Activated CD8-positive, alpha-beta T cell treated with anti-CD3 and anti-CD28 coated beads for 36 hours (primary cell): ENCODE data around the gene TRPC4AP. TPM values are rescaled to one million over a fixed set of nuclear protein-coding genes. Genes with fewer than 3 reads are reported as not detected.

Experiments used
- ATAC-seq: fragments of 200-7000 bp; cut with Tn5 transposase; one replicate; pipeline ENCODE4 v1.10.0; 2021; ENCODE audit warnings: mild to moderate bottlenecking, moderate library complexity
- CTCF ChIA-PET: fragments of 350-600 bp; sonication (Branson Sonifier 250); formaldehyde crosslinking; loops from one replicate; lab custom pipeline; 2021; ENCODE audit warnings: antibody characterized with exemption; lab: Charles Lee
- POLR2A ChIA-PET: fragments of 350-600 bp; sonication (Branson Sonifier 250); formaldehyde crosslinking; loops from one replicate; lab custom pipeline; 2021; ENCODE audit warnings: antibody characterized with exemption; lab: Charles Lee
- DNase-seq: peaks from one replicate; pipeline ENCODE4 v3.0.0-alpha.2; 2020
- H3K27ac Mint-ChIP-seq: one replicate; pipeline ENCODE4 v1.8.0; 2021; ENCODE audit warnings: mild to moderate bottlenecking, mixed read lengths
- H3K27me3 Mint-ChIP-seq: one replicate; pipeline ENCODE4 v1.8.0; 2021; ENCODE audit warnings: mixed read lengths
- H3K36me3 Mint-ChIP-seq: one replicate; pipeline ENCODE4 v1.8.0; 2021; ENCODE audit warnings: low read depth, mixed read lengths
- H3K4me1 Mint-ChIP-seq: one replicate; pipeline ENCODE4 v1.8.0; 2021; ENCODE audit warnings: low read depth, mixed read lengths
- H3K4me3 Mint-ChIP-seq: one replicate; pipeline ENCODE4 v1.8.0; 2021; ENCODE audit warnings: mild to moderate bottlenecking, moderate library complexity, mixed read lengths
- H3K9me3 Mint-ChIP-seq: one replicate; pipeline ENCODE4 v1.8.0; 2021; ENCODE audit warnings: mixed read lengths
- intact Hi-C: fragments of 100-400 bp; cut with micrococcal nuclease; formaldehyde crosslinking; loops from one replicate; pipeline ENCODE4 v1.10.0; 2022
- total RNA-seq, 2 experiments: library from RNA; stranded (reverse); gene quantifications; one replicate each; pipeline ENCODE4 v1.2.3, GENCODE V29; 2021
- TF ChIP-seq, protein P1 (sequence below): fragments of 200-600 bp; IDR thresholded peaks from one replicate; pipeline ENCODE4 v1.8.0; 2022; ENCODE audit warnings: antibody characterized with exemption, mild to moderate bottlenecking

TRPC4AP gene
- total RNA-seq, 2 experiments from 2014 or later: 34.2 to 38.2 TPM

GRCh38 chr20:35007413-35007812 is 85.2 kb downstream of the TRPC4AP start:
- H3K27me3 Mint-ChIP-seq: no peaks in the 10 kb centered on the region
- ATAC-seq: no peak
- no peaks in the 10 kb centered on the region for H3K4me1 Mint-ChIP-seq
- H3K27ac Mint-ChIP-seq: no peak overlapping the region
- H3K9me3 Mint-ChIP-seq: no peaks in the 10 kb centered on the region
- POLR2A ChIA-PET: no interaction called here
- DNase-seq: no peak
- no peak overlapping the region for H3K4me3 Mint-ChIP-seq
- TF ChIP-seq, protein P1, sequence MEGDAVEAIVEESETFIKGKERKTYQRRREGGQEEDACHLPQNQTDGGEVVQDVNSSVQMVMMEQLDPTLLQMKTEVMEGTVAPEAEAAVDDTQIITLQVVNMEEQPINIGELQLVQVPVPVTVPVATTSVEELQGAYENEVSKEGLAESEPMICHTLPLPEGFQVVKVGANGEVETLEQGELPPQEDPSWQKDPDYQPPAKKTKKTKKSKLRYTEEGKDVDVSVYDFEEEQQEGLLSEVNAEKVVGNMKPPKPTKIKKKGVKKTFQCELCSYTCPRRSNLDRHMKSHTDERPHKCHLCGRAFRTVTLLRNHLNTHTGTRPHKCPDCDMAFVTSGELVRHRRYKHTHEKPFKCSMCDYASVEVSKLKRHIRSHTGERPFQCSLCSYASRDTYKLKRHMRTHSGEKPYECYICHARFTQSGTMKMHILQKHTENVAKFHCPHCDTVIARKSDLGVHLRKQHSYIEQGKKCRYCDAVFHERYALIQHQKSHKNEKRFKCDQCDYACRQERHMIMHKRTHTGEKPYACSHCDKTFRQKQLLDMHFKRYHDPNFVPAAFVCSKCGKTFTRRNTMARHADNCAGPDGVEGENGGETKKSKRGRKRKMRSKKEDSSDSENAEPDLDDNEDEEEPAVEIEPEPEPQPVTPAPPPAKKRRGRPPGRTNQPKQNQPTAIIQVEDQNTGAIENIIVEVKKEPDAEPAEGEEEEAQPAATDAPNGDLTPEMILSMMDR: no peak
- H3K36me3 Mint-ChIP-seq: peaks cover 20% of the 10 kb centered on the region
- intact Hi-C loops: no loop called here
- CTCF ChIA-PET: no interaction called here

- CTCF ChIA-PET: no interaction called here
- peaks cover 19% of the 10 kb centered on the region for H3K36me3 Mint-ChIP-seq
- POLR2A ChIA-PET: interaction anchor here (0.7 to 1.3 kb wide), 2 partner anchors 8 to 75 kb away, joined by 3 read pairs; no protein-coding TSS in a partner anchor
- DNase-seq: no peak
- H3K27me3 Mint-ChIP-seq: no peaks in the 10 kb centered on the region
- no peaks in the 10 kb centered on the region for H3K9me3 Mint-ChIP-seq
- intact Hi-C loops: no loop called here
- no peaks in the 10 kb centered on the region for H3K4me1 Mint-ChIP-seq
- H3K27ac Mint-ChIP-seq: peak overlapping the region; percentile 20
- no peak overlapping the region for H3K4me3 Mint-ChIP-seq
- ATAC-seq: no peak
- TF ChIP-seq, protein P1: no peak
These were observed 86.1 kb downstream of the TRPC4AP start for GRCh38 chr20:35006531-35006971.

DNA sequence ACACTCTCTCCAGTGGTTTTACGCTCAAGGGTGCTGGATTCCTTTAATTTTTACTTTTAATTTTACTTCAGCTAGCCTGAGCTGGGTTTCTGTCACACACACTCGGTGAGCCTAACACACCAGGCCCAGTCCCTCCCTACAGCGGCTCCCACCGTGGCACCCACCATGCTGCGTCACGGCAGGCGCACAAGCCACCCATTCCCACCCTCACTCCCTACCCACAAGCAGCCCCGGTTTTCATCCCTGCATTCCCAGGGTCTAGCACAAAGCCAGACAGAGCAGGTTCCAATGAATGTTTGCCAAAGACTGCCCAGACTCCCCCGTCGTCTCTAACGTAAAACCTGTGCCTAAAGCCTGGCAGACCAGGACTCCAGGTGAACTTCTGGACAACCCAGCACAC is 86.6 kb downstream of the TRPC4AP start:
- ChIA-PET CTCF (no interaction called here), POLR2A (interaction anchor here (1.3 kb wide), 1 partner anchor 8 kb away, joined by 3 read pairs; no protein-coding TSS in a partner anchor)
- no peaks in the 10 kb centered on the region for H3K27me3 Mint-ChIP-seq
- intact Hi-C loops: no loop called here
- ATAC-seq (no peak), DNase-seq (no peak)
- H3K27ac Mint-ChIP-seq: no peak overlapping the region
- no peaks in the 10 kb centered on the region for H3K4me1 Mint-ChIP-seq
- H3K4me3 Mint-ChIP-seq: no peak overlapping the region
- H3K36me3 Mint-ChIP-seq: peaks cover 16% of the 10 kb centered on the region
- H3K9me3 Mint-ChIP-seq: no peaks in the 10 kb centered on the region
- TF ChIP-seq, protein P1: no peak

DNA sequence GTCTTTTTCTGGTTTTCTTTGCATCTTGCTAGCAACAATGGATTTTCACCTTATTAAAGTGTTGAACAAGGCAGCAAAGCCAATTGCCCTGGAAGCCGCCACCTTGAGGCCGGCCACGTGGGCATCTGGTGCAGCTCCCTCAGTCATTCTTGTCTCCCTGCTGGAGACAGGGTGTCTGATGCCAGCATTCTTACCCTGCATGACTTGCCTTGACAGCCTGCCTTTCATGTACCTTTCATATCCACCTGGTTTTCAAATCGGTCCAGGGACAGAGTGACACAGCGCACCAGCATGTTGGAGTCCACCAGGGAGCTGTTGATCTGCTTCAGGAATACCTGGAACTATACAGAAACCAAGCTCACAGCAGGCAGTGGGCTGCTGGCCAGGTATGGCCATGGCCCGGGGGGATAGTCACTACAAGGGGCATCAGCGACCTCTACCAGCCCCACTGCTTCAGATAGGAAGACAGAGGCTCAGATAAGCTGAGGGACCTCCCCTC is 87.1 kb downstream of the TRPC4AP start:
- DNase-seq (no peak), ATAC-seq (no peak)
- ChIA-PET CTCF (no interaction called here), POLR2A (interaction anchor here (1.3 kb wide), 1 partner anchor 9 kb away, joined by 3 read pairs; no protein-coding TSS in a partner anchor)
- Mint-ChIP-seq H3K4me1 (no peaks in the 10 kb centered on the region), H3K4me3 (no peak overlapping the region), H3K27me3 (no peaks in the 10 kb centered on the region), H3K27ac (no peak overlapping the region), H3K9me3 (no peaks in the 10 kb centered on the region), H3K36me3 (peaks cover 17% of the 10 kb centered on the region)
- intact Hi-C loops: no loop called here
- TF ChIP-seq, protein P1: no peak

DNA sequence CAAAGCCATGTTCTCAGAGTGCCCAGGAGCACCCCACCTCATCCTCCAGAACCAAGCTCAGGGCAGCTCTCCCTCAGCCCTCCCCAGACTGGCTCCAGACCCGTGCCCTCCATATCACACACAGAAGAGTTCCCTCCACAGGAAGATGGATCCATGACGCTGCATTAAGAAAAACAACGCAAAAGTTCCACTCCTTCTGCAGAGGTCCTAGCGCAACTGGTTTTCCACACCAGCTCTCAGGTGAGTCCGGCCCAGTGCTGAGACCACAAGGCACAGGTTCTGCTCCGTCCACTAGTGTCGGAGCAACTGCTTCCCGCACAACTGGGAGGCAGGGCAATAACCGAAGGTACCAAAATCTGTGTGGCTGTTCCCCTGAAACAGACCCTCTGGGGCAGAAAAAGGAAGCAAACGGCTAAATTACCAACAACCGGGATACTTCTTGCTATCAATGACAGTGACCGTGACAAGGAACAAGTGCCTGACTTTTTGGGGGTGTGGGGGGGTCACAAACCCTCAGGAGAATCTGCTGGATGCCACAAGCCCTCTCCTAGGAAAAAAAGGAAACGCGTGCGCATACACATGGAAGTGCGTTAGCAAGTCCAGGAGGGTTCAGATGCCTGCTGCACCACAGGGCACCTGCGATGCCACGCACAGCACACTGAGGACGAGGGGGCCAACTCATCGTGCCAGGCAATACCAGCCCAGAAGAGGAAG is 87.7 kb downstream of the TRPC4AP start:
- TF ChIP-seq, protein P1: no peak
- DNase-seq (no peak), ATAC-seq (no peak)
- H3K9me3 Mint-ChIP-seq: no peaks in the 10 kb centered on the region
- no peaks in the 10 kb centered on the region for H3K27me3 Mint-ChIP-seq
- intact Hi-C loops: no loop called here
- ChIA-PET CTCF (no interaction called here), POLR2A (interaction anchor here (1.3 kb wide), 1 partner anchor 9 kb away, joined by 3 read pairs; no protein-coding TSS in a partner anchor)
- H3K4me1 Mint-ChIP-seq: no peaks in the 10 kb centered on the region
- no peak overlapping the region for H3K4me3 Mint-ChIP-seq
- peaks cover 15% of the 10 kb centered on the region for H3K36me3 Mint-ChIP-seq
- no peak overlapping the region for H3K27ac Mint-ChIP-seq
